NB4 (cell line): ENCODE data around the gene VPS9D1.
A peak's percentile ranks its signal among the peaks of the same experiment; 100 is the strongest.

Experiments
- DNase-seq: peaks from one replicate; pipeline ENCODE4 v3.0.0; 2010; ENCODE audit warnings: low read depth
- H3K4me3 ChIP-seq: one replicate; pipeline ENCODE4 v1.5.1; 2011; ENCODE audit warnings: mild to moderate bottlenecking, low read depth, low read length, moderate library complexity
- MAX ChIP-seq: IDR thresholded peaks from 2 replicates; pipeline ENCODE4 v1.6.1; 2011; ENCODE audit warnings: low read depth, low read length
- MYC ChIP-seq: IDR thresholded peaks from 2 replicates; pipeline ENCODE4 v1.6.1; 2011; ENCODE audit warnings: low read depth, low read length
- POLR2A ChIP-seq: IDR thresholded peaks from 2 replicates; pipeline ENCODE4 v1.6.1; 2011; ENCODE audit warnings: mild to moderate bottlenecking; ENCODE audit not compliant: insufficient read length; ENCODE audit errors: extremely low read depth
- TF ChIP-seq, protein P1 (sequence below): IDR thresholded peaks from one replicate; pipeline ENCODE4 v1.5.1; 2012; ENCODE audit warnings: low read depth, low read length

VPS9D1 gene

DNA sequence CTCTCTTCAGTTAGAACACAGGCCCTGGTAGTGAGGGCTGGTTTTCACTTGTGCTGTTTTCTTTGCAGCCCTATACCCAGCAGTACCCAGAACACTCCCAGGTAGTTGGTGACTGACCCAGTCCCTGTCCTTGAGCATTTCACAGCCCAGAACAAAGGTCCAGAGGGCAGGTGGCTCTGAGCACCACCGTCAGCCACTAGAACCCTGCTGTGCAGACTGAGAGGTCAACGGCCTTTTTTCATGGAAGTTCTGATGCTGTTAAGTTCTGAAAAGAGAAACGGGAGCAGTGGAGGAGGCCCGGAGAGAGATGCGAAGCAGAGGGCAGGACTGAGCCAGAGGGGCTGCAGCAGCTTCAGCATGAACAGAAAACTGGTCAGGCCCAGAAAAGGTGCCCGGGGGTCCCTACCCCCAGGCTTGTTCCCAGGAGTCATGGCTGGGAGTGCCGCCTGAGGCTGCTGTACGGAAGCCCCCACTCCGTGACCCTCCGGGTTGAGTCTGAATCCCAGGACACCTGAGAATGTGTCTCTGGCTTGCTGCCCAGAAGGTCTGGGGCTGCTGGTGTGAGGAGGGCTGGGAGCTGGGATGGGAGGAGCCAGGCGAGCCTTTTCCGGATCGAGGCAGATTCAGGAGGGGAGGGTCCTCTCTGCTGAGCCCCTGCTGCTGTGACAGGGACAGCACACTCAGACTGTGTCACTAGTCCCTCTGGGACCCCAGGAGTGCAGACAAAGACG, 9.3 kb upstream of the VPS9D1 start:
- no peak overlapping the region for H3K4me3 ChIP-seq
- TF ChIP-seq MYC (no peak), MAX (no peak), POLR2A (no peak)
- TF ChIP-seq, protein P1, sequence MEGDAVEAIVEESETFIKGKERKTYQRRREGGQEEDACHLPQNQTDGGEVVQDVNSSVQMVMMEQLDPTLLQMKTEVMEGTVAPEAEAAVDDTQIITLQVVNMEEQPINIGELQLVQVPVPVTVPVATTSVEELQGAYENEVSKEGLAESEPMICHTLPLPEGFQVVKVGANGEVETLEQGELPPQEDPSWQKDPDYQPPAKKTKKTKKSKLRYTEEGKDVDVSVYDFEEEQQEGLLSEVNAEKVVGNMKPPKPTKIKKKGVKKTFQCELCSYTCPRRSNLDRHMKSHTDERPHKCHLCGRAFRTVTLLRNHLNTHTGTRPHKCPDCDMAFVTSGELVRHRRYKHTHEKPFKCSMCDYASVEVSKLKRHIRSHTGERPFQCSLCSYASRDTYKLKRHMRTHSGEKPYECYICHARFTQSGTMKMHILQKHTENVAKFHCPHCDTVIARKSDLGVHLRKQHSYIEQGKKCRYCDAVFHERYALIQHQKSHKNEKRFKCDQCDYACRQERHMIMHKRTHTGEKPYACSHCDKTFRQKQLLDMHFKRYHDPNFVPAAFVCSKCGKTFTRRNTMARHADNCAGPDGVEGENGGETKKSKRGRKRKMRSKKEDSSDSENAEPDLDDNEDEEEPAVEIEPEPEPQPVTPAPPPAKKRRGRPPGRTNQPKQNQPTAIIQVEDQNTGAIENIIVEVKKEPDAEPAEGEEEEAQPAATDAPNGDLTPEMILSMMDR: no peak
- no peak for DNase-seq

DNA sequence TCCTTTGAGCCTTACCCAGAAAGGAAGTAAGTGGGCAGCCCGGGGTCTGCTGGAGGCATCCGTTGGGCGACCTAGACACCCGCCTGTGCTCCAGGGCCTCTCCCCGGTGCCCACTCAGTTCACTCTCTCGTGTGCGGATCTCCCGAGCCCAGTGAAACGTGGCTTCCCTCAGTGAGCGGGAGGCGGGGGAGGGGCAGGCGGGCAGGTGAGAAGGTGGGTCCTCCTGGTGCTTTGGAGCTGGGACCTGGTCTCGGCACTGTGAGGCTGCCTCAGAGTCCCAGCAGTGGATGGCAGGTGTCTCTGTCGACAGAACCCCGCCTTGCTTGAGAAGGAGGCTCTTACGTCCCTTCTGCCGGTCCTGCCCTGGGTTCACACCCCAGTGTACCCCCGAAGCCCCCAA, 8.6 kb upstream of the VPS9D1 start:
- H3K4me3 ChIP-seq: no peak overlapping the region
- TF ChIP-seq, protein P1: no peak
- TF ChIP-seq MAX (no peak), POLR2A (no peak), MYC (no peak)
- DNase-seq: no peak

DNA sequence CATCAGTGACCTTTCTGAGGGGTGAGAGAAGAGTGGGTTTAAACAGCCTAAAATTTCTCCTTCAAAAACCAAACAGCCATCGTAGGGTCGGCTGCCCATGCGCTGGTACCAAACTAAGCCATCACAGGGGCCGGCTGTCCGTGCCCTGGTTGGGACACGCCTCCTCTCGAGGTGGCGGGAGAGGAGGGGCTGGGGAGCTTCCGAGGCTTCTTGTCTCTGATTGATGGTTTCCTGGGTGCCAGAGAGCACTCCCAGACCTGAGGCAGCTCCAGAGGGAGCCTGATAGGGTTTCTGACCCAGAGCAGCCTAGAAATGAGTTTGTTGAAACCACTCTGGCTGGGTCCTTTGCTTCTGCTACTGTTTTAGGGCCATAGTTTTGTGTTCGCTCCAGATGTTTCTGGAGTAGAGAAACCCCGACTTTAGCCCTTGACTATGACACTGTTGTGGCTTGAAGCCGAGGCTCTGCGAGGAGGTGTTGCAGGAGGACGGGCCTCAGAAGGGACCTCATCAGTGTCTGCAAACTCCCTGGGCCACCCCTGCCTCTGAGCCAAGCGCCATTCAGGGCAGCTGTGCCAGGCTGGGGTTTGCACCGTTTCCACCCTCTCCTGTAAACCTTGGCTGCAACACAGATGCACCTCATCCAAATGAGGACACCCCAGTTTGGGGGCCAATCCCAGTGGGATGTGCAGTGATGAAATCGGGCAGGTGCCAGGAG, 6.9 kb upstream of the VPS9D1 start:
- no peak for DNase-seq
- TF ChIP-seq MAX (no peak), POLR2A (no peak), MYC (no peak)
- TF ChIP-seq, protein P1: no peak
- H3K4me3 ChIP-seq: no peak overlapping the region

GRCh38 chr16:89723279-89724250, 2.9 kb upstream of the VPS9D1 start:
- peak overlapping the region; percentile 86 for H3K4me3 ChIP-seq
- TF ChIP-seq POLR2A (no peak), MAX (no peak), MYC (no peak)
- TF ChIP-seq, protein P1: no peak
- DNase-seq: no peak

DNA sequence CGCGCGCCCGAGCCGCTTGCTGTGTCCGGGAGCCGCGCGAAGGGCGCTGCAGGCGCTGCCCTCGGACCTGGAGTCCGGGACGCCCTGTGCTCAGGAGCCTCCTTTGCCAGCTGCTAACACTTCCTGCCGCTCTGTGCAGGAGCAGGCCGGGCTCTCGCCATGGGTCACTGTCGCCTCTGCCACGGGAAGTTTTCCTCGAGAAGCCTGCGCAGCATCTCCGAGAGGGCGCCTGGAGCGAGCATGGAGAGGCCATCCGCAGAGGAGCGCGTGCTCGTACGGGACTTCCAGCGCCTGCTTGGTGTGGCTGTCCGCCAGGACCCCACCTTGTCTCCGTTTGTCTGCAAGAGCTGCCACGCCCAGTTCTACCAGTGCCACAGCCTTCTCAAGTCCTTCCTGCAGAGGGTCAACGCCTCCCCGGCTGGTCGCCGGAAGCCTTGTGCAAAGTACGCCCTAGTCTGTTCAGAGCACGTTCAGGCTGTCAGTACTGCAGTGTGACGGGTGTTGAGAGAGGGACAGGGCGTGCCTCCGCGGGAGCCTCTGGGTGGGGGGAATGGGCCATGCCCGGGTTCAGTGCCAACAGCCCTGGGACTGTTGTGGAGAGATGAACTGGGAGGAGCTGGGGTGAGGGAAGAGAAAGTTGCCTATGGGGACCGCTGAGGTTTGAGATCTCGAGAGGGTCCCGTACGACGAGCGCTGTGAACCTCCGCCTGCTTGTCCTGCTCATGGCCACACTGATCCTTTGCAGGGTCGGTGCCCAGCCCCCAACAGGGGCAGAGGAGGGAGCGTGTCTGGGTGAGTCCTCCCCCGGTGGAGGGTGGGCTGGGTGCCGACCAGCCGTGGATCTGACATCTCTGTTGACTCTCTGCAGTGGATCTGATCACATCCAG, 1.9 kb upstream of the VPS9D1 start:
- TF ChIP-seq, protein P1: no peak
- TF ChIP-seq MYC (no peak), POLR2A (no peak), MAX (no peak)
- H3K4me3 ChIP-seq: peak overlapping the region; percentile 86
- peak; percentile 88 for DNase-seq
